Stimulated activated CD4-positive, alpha-beta T cell treated with anti-CD3 and anti-CD28 coated beads, Interleukin-4, amount 100 ng/mL, for 48 hours (primary cell): ENCODE data around the gene POLE2.
A peak's percentile ranks its signal among the peaks of the same experiment; 100 is the strongest.
"Not testable (repeated sequence)": the region's sequence is repeated elsewhere in the genome, so short reads cannot be mapped to it uniquely, and the experiment has no call there.

ENCODE experiments used
- DNase-seq, 2 donors: peaks; one replicate each; pipeline ENCODE4 v3.0.0-alpha.2; 2020; ENCODE audit warnings: low read depth in 2 of 2

POLE2 gene

GRCh38 chr14:49619273-49619672 lies 68.7 kb downstream of the POLE2 start:
- not testable (repeated sequence) for DNase-seq

GRCh38 chr14:49617852-49618519 lies 70.0 kb downstream of the POLE2 start:
- no peak for DNase-seq

GRCh38 chr14:49615776-49616175 lies 72.2 kb downstream of the POLE2 start:
- no peak for DNase-seq

- no peak for DNase-seq
Observed at GRCh38 chr14:49614196-49614595, 73.8 kb downstream of the POLE2 start.

- no peak for DNase-seq
Observed at GRCh38 chr14:49612671-49613070, 75.3 kb downstream of the POLE2 start.

- DNase-seq: no peak
Observed at GRCh38 chr14:49612251-49612650, 75.8 kb downstream of the POLE2 start.

GRCh38 chr14:49607583-49607982 lies 80.4 kb downstream of the POLE2 start:
- no peak for DNase-seq

GRCh38 chr14:49598485-49599300 lies 89.3 kb downstream of the POLE2 start, which contains the start of gene LRR1:
TSS of gene LRR1 (plus strand) at chr14:49598940. CDS start at chr14:49599021, 81 bp downstream.
- DNase-seq: peak; percentile 80 to 83

GRCh38 chr14:49598189-49598484 lies 89.9 kb downstream of the POLE2 start:
- no peak for DNase-seq

GRCh38 chr14:49594347-49595091 lies 93.5 kb downstream of the POLE2 start:
- DNase-seq: no peak
